Measurements from ENCODE around the gene ANKRD52. TPM values are rescaled to one million over a fixed set of nuclear protein-coding genes. Genes with fewer than 3 reads are reported as not detected.
A peak's percentile ranks its signal among the peaks of the same experiment; 100 is the strongest.
"Not testable (repeated sequence)": the region's sequence is repeated elsewhere in the genome, so short reads cannot be mapped to it uniquely, and the experiment has no call there.

Gene ANKRD52
- total RNA-seq, 1 donor from 2014 or later = 43.9 TPM

- not testable (repeated sequence) for DNase-seq (ENCODE audit: low spot score)
Observed at GRCh38 chr12:56272468-56272867, 14.3 kb upstream of the ANKRD52 start.

DNA sequence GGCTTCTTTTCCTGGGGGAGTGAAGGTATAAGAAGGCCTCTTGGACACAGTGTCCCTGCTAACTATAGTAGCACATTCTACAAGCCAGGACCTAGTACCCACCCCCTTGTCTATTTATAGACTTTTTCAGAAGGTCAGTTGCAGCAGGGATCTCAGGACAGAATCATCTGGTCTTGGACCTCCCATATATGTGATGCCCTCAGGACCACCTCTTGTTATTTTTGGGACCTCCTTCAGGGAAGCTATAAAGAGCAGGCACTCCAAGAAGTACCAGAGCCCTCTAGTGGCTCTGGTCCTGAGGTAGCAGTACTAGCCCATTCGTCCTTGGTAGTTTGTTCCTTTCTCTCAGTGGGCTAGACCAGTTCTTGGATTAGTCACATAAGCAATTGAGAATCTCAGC is 12.8 kb upstream of the ANKRD52 start:
- no peak for DNase-seq (ENCODE audit: low spot score)

DNA sequence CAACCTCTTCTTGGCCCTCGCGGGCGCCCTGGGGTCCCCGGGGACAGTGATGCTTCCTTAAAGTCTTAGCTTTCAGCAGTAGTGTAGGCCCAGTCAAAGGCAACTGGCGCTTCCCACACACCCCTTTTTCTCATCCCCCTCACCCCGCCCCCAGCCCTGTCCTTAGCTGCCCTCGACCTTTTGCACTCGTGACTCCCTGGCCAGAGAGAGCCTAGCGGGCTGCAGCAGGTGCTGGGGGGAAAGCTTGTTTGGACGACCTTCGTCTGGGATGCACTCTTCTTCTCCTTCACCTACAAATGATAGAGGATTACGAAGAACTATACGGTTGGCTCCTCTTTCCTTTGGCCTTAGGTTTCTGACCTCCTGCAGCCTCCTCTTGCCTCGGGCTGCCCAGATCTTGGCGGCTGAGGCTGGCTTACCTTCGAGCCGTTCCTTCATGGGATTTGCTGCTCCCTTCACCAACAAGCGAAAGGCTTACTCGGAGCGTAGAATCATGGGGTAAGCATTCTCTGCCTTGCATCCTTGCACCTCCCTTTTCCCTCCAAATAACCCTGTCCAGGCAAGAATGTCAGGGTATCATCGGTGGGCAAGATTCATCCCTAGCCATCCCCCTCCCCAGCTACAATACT is 9.4 kb upstream of the ANKRD52 start:
- no peak for DNase-seq (ENCODE audit: low spot score)

DNA sequence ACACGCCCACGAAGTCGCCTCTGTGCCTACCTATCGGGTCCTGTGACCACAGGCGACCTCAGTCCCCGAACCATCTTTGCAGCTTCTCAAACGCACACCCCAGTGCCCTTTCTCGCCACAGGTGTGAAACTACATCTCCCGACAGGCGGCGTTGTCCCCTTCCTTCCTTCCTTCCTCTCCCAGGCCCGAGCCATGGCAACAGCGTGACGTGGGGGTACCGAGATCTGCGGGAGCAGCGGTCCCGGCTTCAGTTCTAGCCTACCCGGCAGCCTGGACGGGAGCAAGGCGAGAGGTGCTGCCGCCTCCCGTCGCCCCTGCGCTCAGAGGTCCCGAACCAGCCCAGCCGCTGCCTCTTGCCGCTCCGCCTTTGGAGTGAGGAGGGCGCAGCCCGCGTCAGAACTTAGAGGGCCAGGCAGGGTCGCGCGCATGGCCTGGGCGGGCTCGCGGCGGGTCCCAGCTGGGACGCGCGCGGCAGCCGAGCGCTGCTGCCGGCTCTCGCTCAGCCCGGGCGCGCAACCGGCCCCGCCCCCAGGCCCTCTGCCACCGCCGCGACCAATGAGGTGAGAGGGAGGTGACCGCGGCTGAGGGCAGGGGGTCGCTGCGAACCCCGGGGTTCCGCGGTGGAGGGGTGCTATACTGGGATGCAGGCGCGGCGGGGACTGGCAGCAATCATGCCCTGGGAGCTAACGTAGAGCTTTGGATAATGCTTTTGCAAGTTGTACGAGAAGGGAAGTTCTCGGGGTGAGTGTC is 8.7 kb upstream of the ANKRD52 start, which contains the start of gene COQ10A:
Gene COQ10A, plus strand, starts transcription at position 250 of the 750 bp plus-strand sequence. Its CDS starts 177 bp downstream, at position 427.
- peak; percentile 91 for DNase-seq (ENCODE audit: low spot score)

GRCh38 chr12:56266068-56266692 is 8.0 kb upstream of the ANKRD52 start:
- DNase-seq (ENCODE audit: low spot score) = not testable (repeated sequence)

DNA sequence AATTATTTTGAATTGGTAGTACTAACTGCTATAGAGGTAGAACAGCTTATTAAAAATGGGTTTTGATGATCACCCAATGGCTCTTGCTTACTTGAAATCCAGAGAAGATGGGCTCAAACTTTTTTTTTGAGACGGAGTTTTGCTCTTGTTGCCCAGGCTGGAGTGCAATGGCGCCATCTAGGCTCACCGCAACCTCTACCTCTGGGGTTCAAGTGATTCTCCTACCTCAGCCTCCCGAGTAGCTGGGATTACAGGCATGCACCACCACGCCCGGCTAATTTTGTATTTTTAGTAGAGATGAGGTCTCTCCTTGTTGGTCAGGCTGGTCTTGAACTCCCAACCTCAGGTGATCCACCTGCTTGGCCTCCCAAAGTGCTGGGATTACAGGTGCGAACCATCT is 4.8 kb upstream of the ANKRD52 start:
- DNase-seq (ENCODE audit: low spot score) = not testable (repeated sequence)

- DNase-seq (ENCODE audit: low spot score) = no peak
Observed at GRCh38 chr12:56261503-56262232, 3.5 kb upstream of the ANKRD52 start.

GRCh38 chr12:56260921-56261320 is 2.7 kb upstream of the ANKRD52 start:
- no peak for DNase-seq (ENCODE audit: low spot score)

- DNase-seq (ENCODE audit: low spot score) = no peak
Observed at GRCh38 chr12:56260380-56260779, 2.2 kb upstream of the ANKRD52 start.

GRCh38 chr12:56258820-56259183 is 618 bp upstream of the ANKRD52 start:
- DNase-seq (ENCODE audit: low spot score) = no peak

DNA sequence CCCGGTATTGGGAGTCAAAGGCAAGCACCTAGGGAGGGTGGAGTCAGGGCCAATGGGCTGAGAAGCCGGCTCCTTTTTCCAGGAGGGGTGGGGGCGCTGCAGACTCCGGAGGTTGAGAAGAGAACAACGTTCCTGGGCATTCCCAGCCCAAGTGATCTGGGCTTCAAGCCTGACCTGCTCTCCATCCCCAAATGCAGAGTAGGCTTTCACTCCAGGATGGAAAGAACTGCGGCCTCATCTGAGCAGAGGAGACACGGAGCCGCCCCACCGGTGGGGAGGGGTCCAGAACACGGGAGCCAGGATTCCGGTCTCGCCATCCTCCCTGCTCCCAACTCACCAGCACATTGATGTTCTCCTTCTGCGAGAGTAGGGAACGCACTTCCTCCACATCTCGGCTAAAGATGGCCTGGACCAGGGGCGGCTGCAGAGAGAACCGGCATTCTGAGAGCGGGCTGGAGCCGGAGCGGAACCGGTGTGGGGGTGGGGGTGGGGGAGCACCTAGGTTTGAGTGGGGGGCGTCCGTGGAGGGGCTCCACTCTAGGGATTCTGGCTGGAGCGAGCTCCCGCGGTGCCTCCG is 605 bp downstream of the ANKRD52 start:
- DNase-seq (ENCODE audit: low spot score) = no peak

GRCh38 chr12:56257071-56257470 is 1.1 kb downstream of the ANKRD52 start:
- no peak for DNase-seq (ENCODE audit: low spot score)

GRCh38 chr12:56256326-56256960 is 1.7 kb downstream of the ANKRD52 start:
- no peak for DNase-seq (ENCODE audit: low spot score)

GRCh38 chr12:56255671-56256070 is 2.5 kb downstream of the ANKRD52 start:
- DNase-seq (ENCODE audit: low spot score) = no peak

GRCh38 chr12:56253091-56253490 is 5.1 kb downstream of the ANKRD52 start:
- no peak for DNase-seq (ENCODE audit: low spot score)

DNA sequence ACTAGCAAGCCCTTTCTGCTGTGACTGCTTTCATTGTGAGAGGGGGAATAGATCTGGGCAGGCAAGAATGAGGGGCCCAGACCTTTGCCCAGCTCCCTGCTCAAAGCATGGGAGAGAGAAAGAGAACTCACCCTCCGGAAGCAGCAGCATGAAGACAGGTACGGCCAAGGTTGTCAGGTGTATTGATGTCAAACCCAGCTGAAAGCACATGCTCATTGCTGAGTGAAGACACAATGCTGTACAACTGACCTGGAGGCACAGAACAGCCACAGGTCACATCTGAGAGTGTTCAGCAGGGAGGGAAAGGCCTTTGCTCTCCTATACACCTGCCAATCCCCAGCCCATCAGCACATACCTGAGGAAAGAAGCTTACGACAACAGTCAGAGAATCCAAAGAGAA is 5.5 kb downstream of the ANKRD52 start:
- no peak for DNase-seq (ENCODE audit: low spot score)

DNA sequence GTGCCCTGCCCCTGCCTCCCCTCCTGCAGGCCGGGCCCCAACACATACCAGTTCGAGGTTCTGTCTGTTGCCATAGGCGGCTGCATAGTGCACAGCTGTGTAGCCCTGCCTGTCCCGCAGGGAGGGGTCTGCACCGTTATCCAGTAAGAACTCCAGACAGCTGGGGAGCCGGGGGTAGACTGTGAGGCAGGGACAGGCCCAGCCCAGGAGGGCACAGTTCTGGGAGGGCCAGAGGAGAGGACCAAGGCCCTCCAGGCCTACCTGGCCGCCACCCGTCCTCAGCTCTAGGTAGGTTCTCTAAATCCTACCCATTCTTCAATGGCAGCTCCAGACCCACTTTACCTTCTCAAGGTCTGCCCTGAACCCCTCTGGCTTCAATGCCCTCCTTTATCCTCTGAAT is 9.5 kb downstream of the ANKRD52 start:
- DNase-seq (ENCODE audit: low spot score) = no peak

DNA sequence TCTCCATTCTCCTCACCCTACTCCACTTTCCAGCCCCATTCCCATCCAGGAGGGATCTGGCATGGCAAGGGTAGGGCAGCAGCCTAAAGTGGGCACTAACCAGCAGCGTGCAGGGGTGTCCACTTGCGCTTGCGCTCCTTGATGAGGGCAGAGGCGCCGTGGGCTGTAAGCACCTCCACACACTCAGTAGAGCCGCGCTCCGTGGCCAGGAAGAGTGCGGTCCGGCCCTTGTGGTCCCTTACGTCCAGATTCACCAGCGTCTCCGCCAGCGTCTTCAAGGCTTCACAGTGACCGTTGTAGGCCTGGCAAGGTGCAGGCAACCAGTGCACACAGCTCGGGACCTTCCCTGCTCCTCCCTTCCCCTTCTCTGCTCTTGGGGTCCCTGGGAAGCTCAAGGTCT is 10.3 kb downstream of the ANKRD52 start:
- DNase-seq (ENCODE audit: low spot score) = no peak

- DNase-seq (ENCODE audit: low spot score) = no peak
Observed at GRCh38 chr12:56244494-56244893, 13.7 kb downstream of the ANKRD52 start.

- DNase-seq (ENCODE audit: low spot score) = no peak
Observed at GRCh38 chr12:56243731-56244181, 14.4 kb downstream of the ANKRD52 start.

- DNase-seq (ENCODE audit: low spot score) = no peak
Observed at GRCh38 chr12:56242986-56243385, 15.2 kb downstream of the ANKRD52 start.
